ENCODE data around the gene VSIG8.

Gene VSIG8

GRCh38 chr1:159883134-159883533, 20.7 kb upstream of the VSIG8 start:
- no peak for DNase-seq

DNA sequence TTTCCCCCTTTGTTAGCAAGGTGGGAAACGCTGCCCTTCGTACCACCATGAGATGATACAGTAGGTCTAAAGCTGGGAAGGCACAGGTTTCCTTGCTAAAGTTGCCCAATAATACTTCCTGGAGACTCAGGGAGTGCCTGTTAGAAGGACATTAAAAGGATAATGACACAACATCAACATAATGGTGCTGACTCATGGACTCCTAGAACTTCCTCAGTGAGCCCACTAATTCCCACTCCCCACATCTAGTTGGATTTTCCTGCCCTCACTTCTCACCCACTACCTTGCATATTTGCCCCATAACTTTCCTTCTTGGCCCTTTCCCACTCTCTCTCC, 20.0 kb upstream of the VSIG8 start:
- DNase-seq = no peak

DNA sequence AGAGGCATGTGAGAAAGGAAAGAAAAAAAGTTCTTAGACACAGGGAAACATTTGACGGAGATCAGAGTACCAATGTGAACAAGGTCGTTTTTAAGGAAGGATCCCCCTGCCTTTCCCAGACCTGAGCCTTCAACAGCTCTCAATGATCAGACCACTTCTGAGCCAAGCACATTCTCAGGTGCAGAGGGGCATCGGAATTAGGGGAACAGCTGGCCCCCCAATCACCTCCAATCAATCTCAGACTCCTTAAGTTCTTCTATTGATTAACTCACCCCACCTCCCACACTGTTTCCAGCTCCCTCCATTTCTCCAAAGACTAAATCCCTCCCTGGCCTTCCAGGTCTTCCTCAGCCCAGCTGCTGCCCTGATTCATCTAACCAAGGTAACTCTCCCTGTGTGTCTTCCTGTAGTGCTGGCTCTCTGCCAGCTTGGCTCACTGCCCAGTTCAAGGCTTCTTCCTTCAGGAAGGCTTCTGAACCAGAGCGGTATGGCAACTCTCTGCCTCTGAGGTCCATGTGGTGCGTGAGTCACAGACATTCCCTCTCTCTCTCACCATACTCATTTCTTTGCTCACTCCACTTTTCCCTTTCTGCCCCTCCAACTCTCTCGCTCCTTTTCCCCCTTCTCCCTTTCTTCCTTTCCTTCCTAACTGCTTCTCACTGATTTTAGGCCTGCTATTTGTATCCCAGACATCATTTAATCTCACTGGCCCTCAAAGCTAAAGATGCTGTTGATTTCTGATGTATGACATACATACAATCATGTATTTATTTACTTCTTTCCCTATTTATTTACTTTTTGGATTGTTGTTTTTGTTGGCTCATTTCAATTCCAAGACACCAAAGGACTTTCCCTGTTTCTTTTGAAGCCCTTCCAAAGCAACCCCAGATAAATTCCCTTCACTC, 19.4 kb upstream of the VSIG8 start:
- peak; percentile 80 for DNase-seq

DNA sequence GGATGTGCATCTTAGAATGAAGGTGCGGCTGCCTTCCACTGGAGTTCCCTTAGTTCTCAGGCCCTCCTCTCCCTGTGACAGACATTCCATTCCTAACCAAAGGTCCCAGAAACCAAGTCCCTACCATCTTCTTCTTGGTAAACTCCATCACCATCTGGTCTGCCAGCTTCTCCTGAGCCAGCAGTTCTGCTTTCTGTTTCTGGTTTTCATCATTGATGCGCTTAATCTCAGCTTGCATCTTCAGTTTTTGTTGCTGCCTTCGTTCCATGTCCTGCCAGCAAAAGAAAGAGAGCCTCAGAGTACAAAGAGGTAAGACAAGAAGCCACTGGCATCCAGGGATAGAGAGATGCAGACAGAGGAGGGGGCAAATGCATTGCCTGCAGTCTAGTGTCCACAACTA, 18.0 kb upstream of the VSIG8 start:
- no peak for DNase-seq

GRCh38 chr1:159879977-159880376, 17.5 kb upstream of the VSIG8 start:
- DNase-seq = no peak

- no peak for DNase-seq
Measured at GRCh38 chr1:159879136-159879535, 16.7 kb upstream of the VSIG8 start.

GRCh38 chr1:159877695-159878444, 15.4 kb upstream of the VSIG8 start:
- DNase-seq = peak; percentile 28

- no peak for DNase-seq
Measured at GRCh38 chr1:159873530-159874143, 11.2 kb upstream of the VSIG8 start.

DNA sequence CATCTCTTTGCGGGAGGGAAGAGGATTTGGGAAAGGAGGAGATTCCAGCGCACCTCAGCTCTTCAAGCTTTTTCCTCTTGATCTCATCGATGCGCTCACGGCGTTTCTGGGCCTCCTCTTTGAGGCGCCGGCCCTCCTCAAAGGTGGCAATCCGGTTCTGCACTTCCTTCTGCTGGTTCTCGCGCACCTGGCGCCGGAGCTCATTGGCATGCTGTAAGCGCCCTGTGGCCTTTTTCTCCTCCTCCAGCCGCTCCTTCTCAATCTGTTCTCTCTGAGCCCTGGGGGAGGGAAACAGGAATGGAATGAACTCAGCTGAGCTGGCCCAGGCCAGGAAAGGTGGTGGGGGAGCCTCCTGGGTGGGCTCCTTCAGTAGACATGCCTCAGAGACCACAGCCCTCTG, 10.4 kb upstream of the VSIG8 start:
- no peak for DNase-seq

DNA sequence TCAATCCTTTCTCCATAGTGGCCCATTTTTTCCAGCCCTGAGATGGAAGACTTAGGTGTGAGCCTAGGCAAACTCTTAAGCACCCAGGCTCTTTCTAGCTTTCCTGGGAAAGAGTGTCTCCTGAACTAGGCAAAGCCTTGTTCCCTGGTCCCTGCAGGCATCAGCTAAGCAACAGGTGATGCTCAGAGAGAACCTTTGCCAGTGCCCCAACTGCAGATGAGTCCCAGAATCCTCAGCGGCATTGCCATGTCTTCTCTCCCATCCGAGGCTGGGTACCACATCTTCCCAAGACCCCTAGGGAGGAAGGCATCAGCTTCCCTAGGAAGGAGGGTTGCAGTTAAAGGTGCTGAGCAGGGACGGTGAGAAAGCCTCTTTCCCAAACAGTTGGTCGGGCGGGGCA, 8.2 kb upstream of the VSIG8 start:
- no peak for DNase-seq

GRCh38 chr1:159869607-159870006, 7.2 kb upstream of the VSIG8 start:
- no peak for DNase-seq

DNA sequence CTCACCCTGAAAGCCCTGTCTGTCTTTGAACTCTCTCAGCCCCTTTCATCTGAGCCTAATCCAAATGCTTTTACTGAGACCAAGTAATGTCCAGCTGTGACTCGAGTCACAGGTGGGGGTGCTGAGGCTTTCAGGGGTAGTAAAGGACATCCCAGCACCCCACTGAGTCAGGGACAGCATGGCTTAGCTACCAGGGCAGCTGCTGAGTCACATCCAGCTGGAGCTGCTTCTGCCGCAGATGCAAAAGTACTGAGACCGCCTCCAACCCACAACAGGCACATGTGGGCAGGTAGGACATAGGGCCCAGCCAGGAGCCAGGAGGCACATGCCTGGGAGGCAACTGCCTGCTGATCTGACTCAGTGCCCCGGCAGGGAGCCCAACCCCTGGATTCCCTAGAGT, 6.7 kb upstream of the VSIG8 start:
- no peak for DNase-seq

DNA sequence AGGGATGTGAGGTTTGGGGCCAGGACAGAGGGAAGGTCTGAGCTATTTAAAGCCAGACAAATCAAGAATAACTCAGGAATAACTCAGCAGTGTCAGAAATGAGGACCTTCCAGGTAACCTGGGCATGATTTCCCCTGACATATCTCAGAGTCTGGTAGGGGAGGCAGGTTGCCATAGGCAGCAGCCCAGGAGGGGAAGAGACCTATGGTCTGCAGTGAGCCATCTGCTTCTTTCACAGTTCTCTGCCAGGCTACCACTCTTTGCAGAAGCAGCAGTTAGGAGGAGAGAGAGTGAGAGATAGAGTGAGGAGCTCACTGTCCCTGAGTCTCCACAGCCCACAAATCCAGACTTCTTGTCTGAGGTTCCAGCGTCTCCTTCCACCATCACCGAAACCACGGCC, 6.3 kb upstream of the VSIG8 start:
- DNase-seq = no peak

GRCh38 chr1:159867664-159868026, 5.2 kb upstream of the VSIG8 start:
- peak; percentile 82 for DNase-seq

DNA sequence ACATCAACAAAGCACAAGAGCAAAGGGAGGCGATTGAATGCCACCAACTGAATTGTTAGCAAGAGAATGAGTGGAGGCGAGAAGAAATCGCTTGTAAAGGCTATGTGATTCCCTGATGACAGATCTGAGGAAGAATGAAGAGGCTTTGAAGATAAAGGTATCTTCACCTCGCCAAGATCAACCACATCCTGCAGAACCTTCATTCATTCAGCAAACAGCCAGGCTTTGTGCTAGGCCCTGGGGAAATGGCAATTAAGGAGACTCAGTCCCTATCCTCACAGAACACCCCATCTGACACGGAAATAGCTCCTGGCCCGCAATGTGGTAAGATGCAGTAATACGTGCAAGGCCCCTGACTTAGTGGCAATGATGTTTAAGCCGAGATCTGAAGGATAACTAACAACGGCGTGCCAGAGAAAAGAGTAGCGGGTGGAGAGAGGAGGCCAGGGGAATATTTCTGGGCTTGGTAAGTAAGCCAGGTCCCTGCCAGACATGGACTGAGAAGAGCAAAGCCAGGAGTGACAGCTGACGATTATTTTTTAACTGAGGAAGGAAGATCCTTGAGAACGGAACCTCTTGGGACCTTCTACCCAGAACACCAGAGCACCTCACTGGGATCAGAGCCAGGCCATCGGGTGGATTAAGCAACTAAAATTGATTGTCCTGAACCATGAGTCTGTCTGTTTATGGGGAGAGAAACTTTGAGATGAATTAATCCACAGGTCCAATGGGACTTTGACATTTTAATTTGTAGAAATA, 4.6 kb upstream of the VSIG8 start:
- peak; percentile 16 for DNase-seq

- peak; percentile 26 for DNase-seq
Measured at GRCh38 chr1:159866066-159866465, 3.6 kb upstream of the VSIG8 start.

DNA sequence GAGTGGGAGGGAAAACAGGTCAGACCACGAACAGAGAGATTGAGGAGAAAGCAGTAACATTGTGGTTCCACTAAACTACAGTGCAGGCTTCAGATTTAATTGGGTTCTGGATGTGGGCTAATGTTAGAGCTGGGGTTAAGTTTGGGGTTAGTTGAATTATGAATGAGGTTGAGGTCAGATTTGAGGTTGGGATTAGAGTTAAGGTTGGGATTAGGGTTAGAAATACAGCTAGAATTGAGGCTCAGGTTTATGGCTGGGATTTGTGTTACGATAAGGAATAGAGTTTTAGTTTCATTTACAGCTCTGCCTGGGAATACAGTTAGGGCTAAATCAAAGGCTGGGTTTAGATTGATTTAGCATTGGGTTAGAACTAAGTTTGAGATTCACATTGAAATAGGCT, 1.8 kb upstream of the VSIG8 start:
- DNase-seq = no peak

GRCh38 chr1:159862031-159862430, 426 bp downstream of the VSIG8 start:
- DNase-seq = no peak

DNA sequence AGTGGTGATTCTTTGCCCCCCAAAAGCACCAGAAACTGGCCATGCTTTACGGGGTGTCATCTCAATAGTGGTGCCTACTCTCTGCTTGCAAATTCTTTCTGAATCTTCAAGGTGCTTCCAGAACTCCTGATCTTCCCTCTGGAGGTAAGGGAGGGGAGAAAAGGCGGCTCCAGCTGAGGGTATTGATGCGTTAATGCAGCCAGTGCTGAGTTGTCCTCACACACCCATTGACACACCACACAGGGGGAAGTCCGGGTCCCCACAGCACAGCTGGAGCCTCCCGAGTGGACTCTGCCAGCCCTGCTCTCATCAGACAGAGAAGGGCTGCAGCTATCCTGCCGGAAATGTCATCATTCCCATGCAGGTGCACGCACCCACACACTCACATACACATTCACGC, 1.2 kb downstream of the VSIG8 start:
- no peak for DNase-seq

GRCh38 chr1:159860456-159860855, 2.0 kb downstream of the VSIG8 start:
- DNase-seq = no peak

GRCh38 chr1:159859767-159860322, 2.6 kb downstream of the VSIG8 start:
- DNase-seq = no peak

- DNase-seq = no peak
Measured at GRCh38 chr1:159857889-159858288, 4.6 kb downstream of the VSIG8 start.

DNA sequence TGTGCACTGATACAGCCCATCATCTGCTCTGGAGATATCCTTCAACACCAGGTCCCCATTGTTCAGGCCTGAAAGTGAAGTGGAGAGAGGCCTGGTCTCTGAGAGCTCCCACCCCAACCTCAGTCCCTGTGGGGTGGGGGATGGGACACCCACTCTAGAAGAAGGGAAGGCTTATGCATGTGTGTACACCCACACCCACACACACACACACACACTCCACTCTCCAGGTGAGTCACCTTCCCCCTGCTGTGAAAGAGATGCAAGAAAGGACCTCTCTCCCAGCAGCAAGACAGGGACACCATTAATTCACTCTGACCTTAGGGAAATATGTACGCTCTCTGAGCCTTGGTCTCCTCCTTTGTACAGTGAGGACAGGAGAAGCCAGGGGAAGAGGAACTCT, 5.9 kb downstream of the VSIG8 start:
- no peak for DNase-seq
